Caco-2 (cell line): Measurements from ENCODE around the gene GCN1. TPM values are rescaled to one million over a fixed set of nuclear protein-coding genes. Genes with fewer than 3 reads are reported as not detected.

Experiments
- BruUV-seq: library from RNA; stranded (reverse); fragments of 400-500 nt; replicated peaks from 2 replicates; lab custom pipeline; 2021; lab: Mats Ljungman, UMichigan
- CTCF ChIA-PET: fragments of 300-600 bp; sonication (Branson Sonifier 250); formaldehyde crosslinking; loops from one replicate; lab custom pipeline; 2022; ENCODE audit warnings: antibody characterized with exemption; lab: Charles Lee
- POLR2A ChIA-PET: fragments of 300-600 bp; sonication (Branson Sonifier 250); formaldehyde crosslinking; loops from one replicate; lab custom pipeline; 2022; ENCODE audit warnings: antibody characterized with exemption; lab: Charles Lee
- DNase-seq, 2 experiments: peaks; one replicate each; pipeline versions ENCODE4 v3.0.0 to v3.0.0-alpha.2; 2020 to 2022
- H3K27me3 ChIP-seq: replicated peaks from 2 replicates; pipeline ENCODE4 v1.6.0; 2011; ENCODE audit warnings: low read length; ENCODE audit not compliant: control insufficient read depth, insufficient read depth
- H3K36me3 ChIP-seq: 2 replicates; pipeline ENCODE4 v1.5.1; 2011; ENCODE audit warnings: low read length; ENCODE audit not compliant: control insufficient read depth, insufficient read depth
- H3K4me1 ChIP-seq: fragments of 250-450 bp; sonication (Bioruptor Pico); 2 replicates; pipeline ENCODE4 v1.5.1; 2020; ENCODE audit warnings: mild to moderate bottlenecking
- H3K4me3 ChIP-seq: 2 replicates; pipeline ENCODE4 v1.5.1; 2011; ENCODE audit warnings: low read depth, mild to moderate bottlenecking, control low read depth, low read length
- H3K9me3 ChIP-seq: fragments of 250-450 bp; sonication (Bioruptor Pico); 2 replicates; pipeline ENCODE4 v1.5.1; 2020; ENCODE audit warnings: mild to moderate bottlenecking, moderate library complexity
- H3K27ac Mint-ChIP-seq: one replicate; pipeline ENCODE4 v1.8.0; 2022; ENCODE audit warnings: mixed read lengths; ENCODE audit not compliant: unreplicated experiment
- H3K27me3 Mint-ChIP-seq: one replicate; pipeline ENCODE4 v1.8.0; 2022; ENCODE audit warnings: mixed read lengths; ENCODE audit not compliant: insufficient read depth, unreplicated experiment
- H3K36me3 Mint-ChIP-seq: one replicate; pipeline ENCODE4 v1.8.0; 2022; ENCODE audit warnings: mild to moderate bottlenecking, mixed read lengths; ENCODE audit not compliant: insufficient read depth, unreplicated experiment
- H3K4me1 Mint-ChIP-seq: one replicate; pipeline ENCODE4 v1.8.0; 2022; ENCODE audit warnings: low read depth, mixed read lengths; ENCODE audit not compliant: unreplicated experiment
- H3K4me3 Mint-ChIP-seq: one replicate; pipeline ENCODE4 v1.8.0; 2022; ENCODE audit warnings: mild to moderate bottlenecking, moderate library complexity, mixed read lengths; ENCODE audit not compliant: unreplicated experiment
- H3K9me3 Mint-ChIP-seq: one replicate; pipeline ENCODE4 v1.8.0; 2022; ENCODE audit warnings: mixed read lengths; ENCODE audit not compliant: unreplicated experiment
- intact Hi-C: fragments of 100-400 bp; cut with micrococcal nuclease; formaldehyde crosslinking; loops from one replicate; pipeline ENCODE4 v1.10.0; 2022; ENCODE audit not compliant: unreplicated experiment
- total RNA-seq: library from RNA; stranded (reverse); gene quantifications from 2 replicates; pipeline ENCODE4 v1.2.3, GENCODE V29; 2022
- TF ChIP-seq, protein P1 (sequence below), 2 experiments: fragments of 200-600 bp in 1 of 2; IDR thresholded peaks; 1 replicate in 1 of 2; 2 replicates in 1 of 2; pipeline versions ENCODE4 v1.5.1 to v1.8.0; 2011 to 2022; ENCODE audit warnings: antibody characterized with exemption in 1 of 2, control low read depth in 1 of 2, inconsistent platforms in 1 of 2, low read depth in 1 of 2, low read length in 1 of 2, mild to moderate bottlenecking in 1 of 2, moderate library complexity in 1 of 2; ENCODE audit not compliant: insufficient read depth in 1 of 2, severe bottlenecking in 1 of 2, unreplicated experiment in 1 of 2

Gene GCN1
- total RNA-seq, 1 experiment from 2014 or later, result 154 TPM

GRCh38 chr12:120144215-120144614 is 50.3 kb downstream of the GCN1 start:
- intact Hi-C loops, result no loop called here
- H3K36me3 ChIP-seq, result peaks cover 4% of the 10 kb centered on the region
- H3K4me1 Mint-ChIP-seq, result no peaks in the 10 kb centered on the region

DNA sequence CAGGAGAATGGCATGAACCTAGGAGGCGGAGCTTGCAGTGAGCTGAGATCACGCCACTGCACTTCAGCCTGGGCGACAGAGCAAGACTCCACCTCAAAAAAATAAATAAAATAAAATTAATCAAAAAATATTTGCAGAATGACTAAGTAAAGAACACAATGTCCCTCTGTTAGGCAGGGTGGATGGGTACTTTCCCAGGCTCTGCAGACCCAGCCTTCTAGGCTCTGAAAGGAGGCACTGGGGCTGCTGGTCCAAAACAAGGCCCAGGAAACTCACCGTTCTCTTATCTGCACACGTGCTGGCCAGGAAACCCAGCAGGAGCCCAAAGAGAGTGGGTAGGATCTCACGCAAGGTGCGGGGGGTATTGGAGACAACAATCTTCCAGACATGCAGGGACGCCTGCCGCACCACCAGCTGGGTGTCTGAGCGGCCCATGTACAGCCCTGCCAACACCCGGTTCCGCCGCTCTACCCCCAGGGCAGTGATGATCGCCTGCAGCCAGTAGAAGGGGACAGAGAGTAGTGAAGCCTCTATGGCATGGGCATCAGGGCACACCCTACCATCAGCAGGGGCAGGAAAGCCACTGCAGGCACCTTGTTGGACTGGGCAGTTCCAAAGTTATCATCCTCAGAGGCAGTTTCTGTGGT is 52.2 kb downstream of the GCN1 start:
- no TSS peak for BruUV-seq
- Mint-ChIP-seq H3K9me3 (no peaks in the 10 kb centered on the region), H3K36me3 (peaks cover 79% of the 10 kb centered on the region), H3K4me1 (no peaks in the 10 kb centered on the region), H3K27ac (no peak overlapping the region), H3K4me3 (no peak overlapping the region), H3K27me3 (no peaks in the 10 kb centered on the region)
- TF ChIP-seq, protein P1, sequence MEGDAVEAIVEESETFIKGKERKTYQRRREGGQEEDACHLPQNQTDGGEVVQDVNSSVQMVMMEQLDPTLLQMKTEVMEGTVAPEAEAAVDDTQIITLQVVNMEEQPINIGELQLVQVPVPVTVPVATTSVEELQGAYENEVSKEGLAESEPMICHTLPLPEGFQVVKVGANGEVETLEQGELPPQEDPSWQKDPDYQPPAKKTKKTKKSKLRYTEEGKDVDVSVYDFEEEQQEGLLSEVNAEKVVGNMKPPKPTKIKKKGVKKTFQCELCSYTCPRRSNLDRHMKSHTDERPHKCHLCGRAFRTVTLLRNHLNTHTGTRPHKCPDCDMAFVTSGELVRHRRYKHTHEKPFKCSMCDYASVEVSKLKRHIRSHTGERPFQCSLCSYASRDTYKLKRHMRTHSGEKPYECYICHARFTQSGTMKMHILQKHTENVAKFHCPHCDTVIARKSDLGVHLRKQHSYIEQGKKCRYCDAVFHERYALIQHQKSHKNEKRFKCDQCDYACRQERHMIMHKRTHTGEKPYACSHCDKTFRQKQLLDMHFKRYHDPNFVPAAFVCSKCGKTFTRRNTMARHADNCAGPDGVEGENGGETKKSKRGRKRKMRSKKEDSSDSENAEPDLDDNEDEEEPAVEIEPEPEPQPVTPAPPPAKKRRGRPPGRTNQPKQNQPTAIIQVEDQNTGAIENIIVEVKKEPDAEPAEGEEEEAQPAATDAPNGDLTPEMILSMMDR (IDR thresholded peaks at IDR 0.05; ENCODE audit: insufficient read depth in 1 of 2, low read depth in 1 of 2, low read length in 1 of 2, severe bottlenecking in 1 of 2, unreplicated experiment in 1 of 2), result no peak
- Histone ChIP-seq H3K4me3 (no peak overlapping the region), H3K36me3 (peaks cover 7% of the 10 kb centered on the region), H3K9me3 (no peaks in the 10 kb centered on the region), H3K27me3 (no peaks in the 10 kb centered on the region), H3K4me1 (no peaks in the 10 kb centered on the region)
- ChIA-PET POLR2A (no interaction called here), CTCF (no interaction called here)
- no peak for DNase-seq
- intact Hi-C loops, result no loop called here

More at GRCh38 chr12:120144215-120144614, 50.3 kb downstream of the GCN1 start:
- no peak overlapping the region for H3K4me3 Mint-ChIP-seq
- no peak for DNase-seq
- Histone ChIP-seq H3K4me1 (no peaks in the 10 kb centered on the region), H3K9me3 (no peaks in the 10 kb centered on the region), H3K27me3 (no peaks in the 10 kb centered on the region), H3K4me3 (no peak overlapping the region)
- TF ChIP-seq, protein P1 (IDR thresholded peaks at IDR 0.05; ENCODE audit: insufficient read depth in 1 of 2, low read depth in 1 of 2, low read length in 1 of 2, severe bottlenecking in 1 of 2, unreplicated experiment in 1 of 2), result no peak
- CTCF ChIA-PET, result no interaction called here
- no peaks in the 10 kb centered on the region for H3K9me3 Mint-ChIP-seq
- no peak overlapping the region for H3K27ac Mint-ChIP-seq
- POLR2A ChIA-PET, result no interaction called here
- BruUV-seq, result no TSS peak
- no peaks in the 10 kb centered on the region for H3K27me3 Mint-ChIP-seq
- H3K36me3 Mint-ChIP-seq, result peaks cover 83% of the 10 kb centered on the region

DNA sequence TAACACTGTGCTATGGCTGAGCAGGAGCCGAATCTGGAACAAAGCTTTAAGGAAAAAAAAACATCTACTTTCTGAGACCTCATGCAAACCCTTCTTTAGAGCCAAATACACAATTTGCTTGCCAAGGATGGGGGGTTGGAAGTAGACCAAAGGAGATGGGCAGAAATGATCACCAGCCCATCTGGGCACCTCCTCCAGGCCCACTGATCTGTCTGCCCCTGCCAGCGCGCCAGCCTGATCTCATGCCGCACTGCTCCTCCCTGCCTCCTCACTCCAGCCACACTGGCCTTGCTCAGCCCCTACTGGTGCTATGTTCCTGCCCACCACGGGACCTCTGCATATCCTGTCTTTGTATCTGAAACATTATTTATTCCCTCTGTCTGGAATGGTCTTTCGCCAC is 53.2 kb downstream of the GCN1 start:
- Histone ChIP-seq H3K9me3 (no peaks in the 10 kb centered on the region), H3K27me3 (no peaks in the 10 kb centered on the region), H3K36me3 (peaks cover 7% of the 10 kb centered on the region), H3K4me3 (no peak overlapping the region), H3K4me1 (no peaks in the 10 kb centered on the region)
- Mint-ChIP-seq H3K36me3 (peaks cover 79% of the 10 kb centered on the region), H3K27me3 (no peaks in the 10 kb centered on the region), H3K4me1 (no peaks in the 10 kb centered on the region), H3K27ac (no peak overlapping the region), H3K9me3 (no peaks in the 10 kb centered on the region), H3K4me3 (no peak overlapping the region)
- no peak for DNase-seq
- TF ChIP-seq, protein P1 (IDR thresholded peaks at IDR 0.05; ENCODE audit: insufficient read depth in 1 of 2, low read depth in 1 of 2, low read length in 1 of 2, severe bottlenecking in 1 of 2, unreplicated experiment in 1 of 2), result no peak
- ChIA-PET CTCF (no interaction called here), POLR2A (no interaction called here)
- intact Hi-C loops, result no loop called here
- BruUV-seq, result no TSS peak
